Hepatocyte (in vitro differentiated cells): ENCODE measurements around the gene MAPK8IP3.

Experiments used
- CTCF ChIP-seq: fragments of 200-600 bp; sonication (generic); IDR thresholded peaks from 2 replicates; pipeline ENCODE4 v1.5.1; 2016; ENCODE audit warnings: antibody characterized with exemption, mild to moderate bottlenecking; ENCODE audit not compliant: poor library complexity
- EZH2phosphoT487 ChIP-seq: fragments of 200-600 bp; sonication (generic); IDR thresholded peaks from one replicate; pipeline ENCODE4 v1.6.1; 2018; ENCODE audit warnings: antibody characterized with exemption, mild to moderate bottlenecking, low read depth, moderate library complexity; ENCODE audit not compliant: unreplicated experiment, severe bottlenecking

GRCh38 chr16:1758923-1759322 is 52.9 kb downstream of the MAPK8IP3 start:
- TF ChIP-seq CTCF = no peak
- TF ChIP-seq EZH2phosphoT487 = no peak
